ENCODE results near the gene SPCS3.
"Not testable (repeated sequence)": the region's sequence is repeated elsewhere in the genome, so short reads cannot be mapped to it uniquely, and the experiment has no call there.

SPCS3 gene

DNA sequence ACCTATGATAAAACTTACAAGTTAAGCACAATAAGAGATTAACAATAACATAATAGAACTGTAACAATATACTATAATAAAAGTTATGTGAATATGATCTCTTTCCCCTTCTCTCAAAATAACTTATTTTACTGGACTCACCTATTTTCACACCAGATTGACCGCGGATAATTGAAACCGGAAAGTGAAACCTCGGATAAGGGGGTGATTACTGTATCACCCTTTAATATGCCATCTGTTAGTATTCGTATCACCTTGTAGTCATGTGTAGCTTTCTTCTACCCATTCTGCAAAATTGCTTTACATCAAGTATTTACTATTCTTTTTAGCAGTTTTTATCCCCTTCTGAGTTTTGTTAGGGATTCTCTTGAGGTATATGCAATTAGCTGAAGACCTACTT is 1.8 kb downstream of the SPCS3 start:
- H2AK5ac ChIP-seq (ENCODE audit: low read length, severe bottlenecking) = no peak overlapping the region
- no peaks in the 10 kb centered on the region for H3K4me1 ChIP-seq (ENCODE audit: control insufficient read depth, insufficient read depth, low read depth, low read length)
- WGBS = 92% methylated on average over 4 of the region's 5 CpGs
- no peak overlapping the region for H3K14ac ChIP-seq (ENCODE audit: low read length in 2 of 2)
- H3K4me3 ChIP-seq (ENCODE audit: insufficient read depth in 1 of 2, low read depth in 1 of 2, low read length in 2 of 2) = peak overlapping the region in 1 of 2 experiments; percentile 94
- no peak overlapping the region for H3K4ac ChIP-seq (ENCODE audit: low read depth in 1 of 2, low read length in 2 of 2)
- H2AFZ ChIP-seq (ENCODE audit: low read depth, low read length) = no peak overlapping the region
- no peak for DNase-seq
- H3K27ac ChIP-seq (ENCODE audit: low read length, poor library complexity, severe bottlenecking) = no peak overlapping the region
- peak overlapping the region; percentile 99 for H3K9ac ChIP-seq (ENCODE audit: low read length)
- H2BK5ac ChIP-seq (ENCODE audit: low read depth, low read length, poor library complexity, severe bottlenecking) = no peak overlapping the region
- no peaks in the 10 kb centered on the region for H3K27me3 ChIP-seq (ENCODE audit: control insufficient read depth in 1 of 2, insufficient read depth in 1 of 2, low read length in 2 of 2)
- H3K4me2 ChIP-seq (ENCODE audit: low read length, poor library complexity, severe bottlenecking) = peak overlapping the region; percentile 81
- no peak overlapping the region for H3K18ac ChIP-seq (ENCODE audit: low read depth in 1 of 2, low read length in 2 of 2)
- H3K9me3 ChIP-seq (ENCODE audit: control insufficient read depth, low read length) = no peaks in the 10 kb centered on the region
- no peak overlapping the region for H4K8ac ChIP-seq (ENCODE audit: low read length)
- H3K36me3 ChIP-seq (ENCODE audit: control insufficient read depth in 1 of 2, insufficient read depth in 2 of 2, low read depth in 1 of 2, low read length in 2 of 2) = no peaks in the 10 kb centered on the region
- no peak overlapping the region for H4K91ac ChIP-seq (ENCODE audit: low read length)
- no peak overlapping the region for H2BK120ac ChIP-seq (ENCODE audit: low read depth, low read length)
- no peak overlapping the region for H2BK12ac ChIP-seq (ENCODE audit: low read length in 2 of 2)
- H3K23ac ChIP-seq (ENCODE audit: low read length in 2 of 2) = no peak overlapping the region
- H2BK15ac ChIP-seq (ENCODE audit: low read depth, poor library complexity, severe bottlenecking) = no peak overlapping the region
- peaks cover 2% of the 10 kb centered on the region for H3K79me1 ChIP-seq (replicated peaks; ENCODE audit: low read length, poor library complexity, severe bottlenecking)

DNA sequence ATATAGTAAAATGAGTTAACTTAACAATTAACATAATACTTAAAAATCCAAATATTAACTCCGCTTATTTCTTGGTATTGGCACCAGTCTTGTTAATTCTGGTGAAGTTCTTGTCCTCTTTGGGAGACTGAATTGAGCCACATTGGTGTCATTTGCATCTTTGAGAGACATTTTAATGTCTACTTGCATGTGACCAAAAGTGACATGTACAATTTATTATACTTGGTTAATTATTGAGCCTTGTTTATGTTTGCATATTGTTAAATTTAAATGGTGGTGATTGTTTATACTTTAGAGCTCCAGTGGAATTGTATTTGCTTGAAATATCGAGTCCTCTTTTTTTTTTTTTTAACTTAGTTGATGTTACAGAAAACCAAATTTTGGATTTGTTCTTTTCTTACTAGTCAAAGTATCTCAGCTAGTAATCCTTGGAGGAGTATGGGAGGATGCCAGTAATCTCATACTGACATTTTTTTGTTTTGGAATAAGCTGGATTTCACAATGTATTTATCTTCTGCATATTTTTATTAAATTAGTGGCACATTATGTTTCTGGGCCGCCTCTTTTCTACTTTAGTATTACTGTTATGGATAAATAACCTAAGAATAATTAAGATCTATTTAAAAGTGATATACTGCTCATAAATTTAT is 3.9 kb downstream of the SPCS3 start:
- Histone ChIP-seq H3K4me3 (ENCODE audit: insufficient read depth in 1 of 2, low read depth in 1 of 2, low read length in 2 of 2) (no peak overlapping the region), H3K4me1 (ENCODE audit: control insufficient read depth, insufficient read depth, low read depth, low read length) (peaks cover 1% of the 10 kb centered on the region), H3K14ac (ENCODE audit: low read length in 2 of 2) (no peak overlapping the region), H3K27me3 (ENCODE audit: control insufficient read depth in 1 of 2, insufficient read depth in 1 of 2, low read length in 2 of 2) (no peaks in the 10 kb centered on the region), H3K79me1 (replicated peaks; ENCODE audit: low read length, poor library complexity, severe bottlenecking) (peaks cover 2% of the 10 kb centered on the region), H3K27ac (ENCODE audit: low read length, poor library complexity, severe bottlenecking) (no peak overlapping the region), H3K9ac (ENCODE audit: low read length) (peak overlapping the region; percentile 99), H3K4ac (ENCODE audit: low read depth in 1 of 2, low read length in 2 of 2) (no peak overlapping the region), H3K9me3 (ENCODE audit: control insufficient read depth, low read length) (no peaks in the 10 kb centered on the region), H2BK120ac (ENCODE audit: low read depth, low read length) (no peak overlapping the region), H2AK5ac (ENCODE audit: low read length, severe bottlenecking) (no peak overlapping the region), H2BK5ac (ENCODE audit: low read depth, low read length, poor library complexity, severe bottlenecking) (no peak overlapping the region), H3K23ac (ENCODE audit: low read length in 2 of 2) (no peak overlapping the region), H2BK12ac (ENCODE audit: low read length in 2 of 2) (no peak overlapping the region), H4K8ac (ENCODE audit: low read length) (no peak overlapping the region), H2BK15ac (ENCODE audit: low read depth, poor library complexity, severe bottlenecking) (no peak overlapping the region), H3K36me3 (ENCODE audit: control insufficient read depth in 1 of 2, insufficient read depth in 2 of 2, low read depth in 1 of 2, low read length in 2 of 2) (peaks cover 0 to 15% of the 10 kb centered on the region in 2 experiments), H4K91ac (ENCODE audit: low read length) (no peak overlapping the region), H3K18ac (ENCODE audit: low read depth in 1 of 2, low read length in 2 of 2) (no peak overlapping the region), H2AFZ (ENCODE audit: low read depth, low read length) (no peak overlapping the region), H3K4me2 (ENCODE audit: low read length, poor library complexity, severe bottlenecking) (no peak overlapping the region)
- DNase-seq = no peak
- WGBS = 83% methylated on average over 2 of the region's 3 CpGs

DNA sequence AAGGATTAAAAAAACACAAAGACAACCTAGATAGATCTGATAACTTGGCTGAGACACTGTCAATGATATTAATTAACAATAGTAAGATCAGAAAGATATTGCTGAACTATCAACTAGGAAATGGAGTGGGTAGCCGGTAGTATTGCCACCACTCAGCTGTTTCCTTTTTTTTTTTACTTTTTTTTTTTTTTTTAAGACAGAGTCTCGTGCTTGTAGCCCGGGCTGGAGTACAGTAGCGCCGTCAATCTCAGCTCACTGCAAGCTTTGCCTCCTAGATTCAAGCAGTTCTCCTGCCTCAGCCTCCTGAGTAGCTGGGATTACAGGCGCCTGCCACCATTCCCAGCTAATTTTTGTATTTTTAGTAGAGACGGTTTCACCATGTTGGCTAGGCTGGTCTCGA is 5.1 kb downstream of the SPCS3 start:
- not testable (repeated sequence) for H3K4me3 ChIP-seq (ENCODE audit: insufficient read depth in 1 of 2, low read depth in 1 of 2, low read length in 2 of 2); H2BK120ac ChIP-seq (ENCODE audit: low read depth, low read length); H3K18ac ChIP-seq (ENCODE audit: low read depth in 1 of 2, low read length in 2 of 2); H3K14ac ChIP-seq (ENCODE audit: low read length in 2 of 2); H2AFZ ChIP-seq (ENCODE audit: low read depth, low read length); H3K9me3 ChIP-seq (ENCODE audit: control insufficient read depth, low read length); H3K23ac ChIP-seq (ENCODE audit: low read length in 2 of 2); H2BK5ac ChIP-seq (ENCODE audit: low read depth, low read length, poor library complexity, severe bottlenecking); H4K8ac ChIP-seq (ENCODE audit: low read length); H3K4me1 ChIP-seq (ENCODE audit: control insufficient read depth, insufficient read depth, low read depth, low read length); H2BK12ac ChIP-seq (ENCODE audit: low read length in 2 of 2); H3K4ac ChIP-seq (ENCODE audit: low read depth in 1 of 2, low read length in 2 of 2); H3K79me1 ChIP-seq (replicated peaks; ENCODE audit: low read length, poor library complexity, severe bottlenecking); H4K91ac ChIP-seq (ENCODE audit: low read length); H3K4me2 ChIP-seq (ENCODE audit: low read length, poor library complexity, severe bottlenecking); H3K27me3 ChIP-seq (ENCODE audit: control insufficient read depth in 1 of 2, insufficient read depth in 1 of 2, low read length in 2 of 2); H3K27ac ChIP-seq (ENCODE audit: low read length, poor library complexity, severe bottlenecking); DNase-seq; H2AK5ac ChIP-seq (ENCODE audit: low read length, severe bottlenecking); H2BK15ac ChIP-seq (ENCODE audit: low read depth, poor library complexity, severe bottlenecking); H3K9ac ChIP-seq (ENCODE audit: low read length)
- WGBS = 99% methylated on average over 8 of the region's 8 CpGs
- peaks cover 0 to 27% of the 10 kb centered on the region in 2 experiments for H3K36me3 ChIP-seq (ENCODE audit: control insufficient read depth in 1 of 2, insufficient read depth in 2 of 2, low read depth in 1 of 2, low read length in 2 of 2)

DNA sequence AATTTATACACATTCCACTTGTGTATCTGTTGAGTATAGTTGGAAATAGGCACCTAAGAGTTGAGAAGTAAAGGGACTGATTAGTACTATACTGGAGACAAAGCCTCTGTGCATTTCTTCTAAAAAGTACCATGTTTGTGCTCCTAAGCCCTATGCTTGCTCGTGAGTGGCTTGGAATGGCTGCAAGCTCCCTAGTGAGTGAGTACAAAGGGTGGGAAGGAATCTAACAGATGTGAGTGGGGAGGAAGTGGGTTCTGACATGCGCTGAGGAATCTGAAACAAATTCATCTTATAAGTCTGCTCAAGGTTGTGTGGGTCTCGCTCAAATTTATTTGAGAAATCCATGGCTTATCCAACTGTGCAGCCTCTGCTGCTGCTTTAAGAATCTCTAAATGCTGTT is 13.3 kb downstream of the SPCS3 start:
- Histone ChIP-seq H3K79me1 (replicated peaks; ENCODE audit: low read length, poor library complexity, severe bottlenecking) (peaks cover 7% of the 10 kb centered on the region), H2BK120ac (ENCODE audit: low read depth, low read length) (no peak overlapping the region), H3K4me2 (ENCODE audit: low read length, poor library complexity, severe bottlenecking) (no peak overlapping the region), H4K91ac (ENCODE audit: low read length) (no peak overlapping the region), H3K18ac (ENCODE audit: low read depth in 1 of 2, low read length in 2 of 2) (no peak overlapping the region), H3K23ac (ENCODE audit: low read length in 2 of 2) (no peak overlapping the region), H3K27ac (ENCODE audit: low read length, poor library complexity, severe bottlenecking) (no peak overlapping the region), H3K4me1 (ENCODE audit: control insufficient read depth, insufficient read depth, low read depth, low read length) (peaks cover 2% of the 10 kb centered on the region), H3K9ac (ENCODE audit: low read length) (no peak overlapping the region), H3K27me3 (ENCODE audit: control insufficient read depth in 1 of 2, insufficient read depth in 1 of 2, low read length in 2 of 2) (no peaks in the 10 kb centered on the region), H2BK12ac (ENCODE audit: low read length in 2 of 2) (no peak overlapping the region), H2AFZ (ENCODE audit: low read depth, low read length) (no peak overlapping the region), H2BK15ac (ENCODE audit: low read depth, poor library complexity, severe bottlenecking) (no peak overlapping the region), H3K4me3 (ENCODE audit: insufficient read depth in 1 of 2, low read depth in 1 of 2, low read length in 2 of 2) (no peak overlapping the region), H2AK5ac (ENCODE audit: low read length, severe bottlenecking) (peak overlapping the region; percentile 39), H3K9me3 (ENCODE audit: control insufficient read depth, low read length) (no peaks in the 10 kb centered on the region), H3K36me3 (ENCODE audit: control insufficient read depth in 1 of 2, insufficient read depth in 2 of 2, low read depth in 1 of 2, low read length in 2 of 2) (peaks cover 5 to 47% of the 10 kb centered on the region in 2 experiments), H3K14ac (ENCODE audit: low read length in 2 of 2) (no peak overlapping the region), H3K4ac (ENCODE audit: low read depth in 1 of 2, low read length in 2 of 2) (no peak overlapping the region), H4K8ac (ENCODE audit: low read length) (no peak overlapping the region), H2BK5ac (ENCODE audit: low read depth, low read length, poor library complexity, severe bottlenecking) (no peak overlapping the region)
- 81% methylated on average over 3 of the region's 3 CpGs for WGBS
- no peak for DNase-seq

All from mesenchymal stem cell (in vitro differentiated cells and primary cell).